LNCaP clone FGC (cell line): ENCODE data around the gene UBXN7.
"Not testable (repeated sequence)": the region's sequence is repeated elsewhere in the genome, so short reads cannot be mapped to it uniquely, and the experiment has no call there.

Experiments used
- DNase-seq: peaks from one replicate; pipeline ENCODE4 v3.0.0-alpha.2; 2011; ENCODE audit warnings: low read depth
- H3K4me3 ChIP-seq: 2 replicates; pipeline ENCODE4 v1.5.1; 2011; ENCODE audit warnings: mild to moderate bottlenecking, low read depth, low read length, control low read depth
- CTCF ChIP-seq: IDR thresholded peaks from 2 replicates; pipeline ENCODE4 v1.5.1; 2012; ENCODE audit warnings: mild to moderate bottlenecking; ENCODE audit not compliant: control insufficient read depth, insufficient read depth; ENCODE audit errors: extremely low read depth

UBXN7 gene

GRCh38 chr3:196378146-196378841, 53.9 kb downstream of the UBXN7 start:
- TF ChIP-seq CTCF, result no peak
- DNase-seq, result no peak
- H3K4me3 ChIP-seq, result no peak overlapping the region

- no peak overlapping the region for H3K4me3 ChIP-seq
- TF ChIP-seq CTCF, result no peak
- no peak for DNase-seq
Observed at GRCh38 chr3:196377321-196377720, 54.9 kb downstream of the UBXN7 start.

- no peak overlapping the region for H3K4me3 ChIP-seq
- TF ChIP-seq CTCF, result no peak
- DNase-seq, result no peak
Observed at GRCh38 chr3:196365736-196366135, 66.5 kb downstream of the UBXN7 start.

- TF ChIP-seq CTCF, result no peak
- DNase-seq, result no peak
- no peak overlapping the region for H3K4me3 ChIP-seq
Observed at GRCh38 chr3:196360586-196360985, 71.6 kb downstream of the UBXN7 start.

- not testable (repeated sequence) for H3K4me3 ChIP-seq, DNase-seq
Observed at GRCh38 chr3:196358540-196358939, 73.7 kb downstream of the UBXN7 start.

GRCh38 chr3:196357905-196358304, 74.3 kb downstream of the UBXN7 start:
- H3K4me3 ChIP-seq, result no peak overlapping the region
- DNase-seq, result no peak
- no peak for TF ChIP-seq CTCF

- TF ChIP-seq CTCF, result no peak
- H3K4me3 ChIP-seq, result no peak overlapping the region
- DNase-seq, result no peak
Observed at GRCh38 chr3:196356556-196356955, 75.7 kb downstream of the UBXN7 start.
